Mucosa of descending colon (tissue), 3 donors: ENCODE measurements around the gene CIAO2A. TPM values are rescaled to one million over a fixed set of nuclear protein-coding genes. Genes with fewer than 3 reads are reported as not detected.

Experiments
- ATAC-seq: fragments of 200-7000 bp; cut with Tn5 transposase; one replicate; pipeline ENCODE4 v1.9.1; 2020; ENCODE audit warnings: mild to moderate bottlenecking, moderate library complexity
- DNase-seq, 3 donors: peaks; one replicate each; pipeline ENCODE4 v3.0.0-alpha.2; 2020
- H3K36me3 ChIP-seq: fragments of 200-600 bp; one replicate; pipeline ENCODE4 v1.8.0; 2021; ENCODE audit warnings: low read depth, mild to moderate bottlenecking
- H3K4me1 ChIP-seq: fragments of 200-600 bp; one replicate; pipeline ENCODE4 v1.8.0; 2021; ENCODE audit warnings: low read depth, mild to moderate bottlenecking
- H3K4me3 ChIP-seq: fragments of 200-600 bp; one replicate; pipeline ENCODE4 v1.8.0; 2021; ENCODE audit warnings: mild to moderate bottlenecking
- H3K9me3 ChIP-seq: fragments of 200-600 bp; one replicate; pipeline ENCODE4 v1.8.0; 2021; ENCODE audit warnings: mild to moderate bottlenecking
- CTCF ChIP-seq: fragments of 200-600 bp; IDR thresholded peaks from one replicate; pipeline ENCODE4 v1.8.0; 2022; ENCODE audit warnings: antibody characterized with exemption, mild to moderate bottlenecking
- intact Hi-C, 2 donors: fragments of 100-400 bp; cut with DNase I in 1 of 2; cut with micrococcal nuclease in 1 of 2; formaldehyde crosslinking; loops; one replicate each; pipeline versions ENCODE4 v1.11.0 to v1.11.1; 2022; cut with DNase I, micrococcal nuclease
- long read RNA-seq, 2 donors: library from polyadenylated mRNA; unstranded; transcript quantifications; one replicate each; pipeline ENCODE4 v2.0.0, GENCODE V29; 2019 to 2021
- total RNA-seq, 3 donors: library from RNA; stranded (reverse); fragmentation: NEBNext Ultra II Directional in 2 of 3; extraction: Animal tissue kit (Norgen Biotek cat#: 25700) in 2 of 3; gene quantifications; one replicate each; pipeline versions ENCODE4 v1.2.1 to v1.2.4, GENCODE V29; 2021 to 2023
- donor health status: DM: no; HTN: no; CAD: no; lungs with moderate emphysema.
- donor health status: DM: no; HTN: no; CAD: no.
- donor health status: DM: no; HTN: yes; CAD: no.

The CIAO2A gene
- total RNA-seq: 10 to 100 TPM; 49.7 to 94.5 (median 78.9) TPM
- long read RNA-seq, donor 1, transcript CIAO2A-201 (5 exons, 1,105 nt): major isoform, 23 of 29 reads
- long read RNA-seq, donor 1, partial matches to known transcripts: 0 of 29 reads
- long read RNA-seq, donor 1, other reads (novel, unspliced or antisense): 1 of 29 reads
- long read RNA-seq, donor 2, transcript CIAO2A-202 (4 exons, 826 nt): minor isoform, 18 of 86 reads
- long read RNA-seq, donor 2, transcript CIAO2A-201 (5 exons, 1,105 nt): major isoform, 64 of 86 reads
- long read RNA-seq, donor 2, partial matches to known transcripts: 0 of 86 reads
- long read RNA-seq, donor 2, other reads (novel, unspliced or antisense): 4 of 86 reads

GRCh38 chr15:64093627-64094417 lies at the start of gene CIAO2A:
Gene CIAO2A (minus strand): TSS chr15:64093838. CDS start chr15:64093768, 70 bp downstream.
- ATAC-seq (peak; percentile 84), DNase-seq (peak; percentile 93 to 98 (median 96))
- Histone ChIP-seq H3K4me1 (peaks cover 37% of the 10 kb centered on the region), H3K9me3 (no peaks in the 10 kb centered on the region), H3K36me3 (no peaks in the 10 kb centered on the region), H3K4me3 (peak within 1 kb of the TSS; percentile 35)
- TF ChIP-seq CTCF: no peak
- intact Hi-C loops: no loop called here

- no peak for ATAC-seq
- Histone ChIP-seq H3K4me3 (no peak overlapping the region), H3K4me1 (no peaks in the 10 kb centered on the region), H3K36me3 (peaks cover under 1% of the 10 kb centered on the region), H3K9me3 (no peaks in the 10 kb centered on the region)
- no peak for TF ChIP-seq CTCF
- intact Hi-C loops: no loop called here
- no peak for DNase-seq
These were observed 49.6 kb upstream of the CIAO2A start for GRCh38 chr15:64143276-64143675.

GRCh38 chr15:64141798-64142512 lies 48.3 kb upstream of the CIAO2A start:
- H3K36me3 ChIP-seq: peaks cover 6% of the 10 kb centered on the region
- intact Hi-C loops: no loop called here
- no peak for DNase-seq
- TF ChIP-seq CTCF: no peak
- H3K9me3 ChIP-seq: no peaks in the 10 kb centered on the region
- ATAC-seq: no peak
- no peak overlapping the region for H3K4me3 ChIP-seq
- H3K4me1 ChIP-seq: no peaks in the 10 kb centered on the region

- no peaks in the 10 kb centered on the region for H3K4me1 ChIP-seq
- no peak for TF ChIP-seq CTCF
- DNase-seq (no peak), ATAC-seq (no peak)
- H3K4me3 ChIP-seq: no peak overlapping the region
- no peaks in the 10 kb centered on the region for H3K9me3 ChIP-seq
- intact Hi-C loops: no loop called here
- peaks cover 6% of the 10 kb centered on the region for H3K36me3 ChIP-seq
These were observed 44.8 kb upstream of the CIAO2A start for GRCh38 chr15:64138331-64138941.

GRCh38 chr15:64137226-64137833 lies 43.7 kb upstream of the CIAO2A start:
- intact Hi-C loops: no loop called here
- no peaks in the 10 kb centered on the region for H3K9me3 ChIP-seq
- no peak for DNase-seq

More at GRCh38 chr15:64137226-64137833, 43.7 kb upstream of the CIAO2A start:
- Histone ChIP-seq H3K4me3 (no peak overlapping the region), H3K4me1 (no peaks in the 10 kb centered on the region), H3K36me3 (peaks cover 6% of the 10 kb centered on the region)
- peak; percentile 53 for ATAC-seq
- no peak for TF ChIP-seq CTCF
